IMR-90 (cell line): ENCODE measurements around the gene GNL1. TPM values are rescaled to one million over a fixed set of nuclear protein-coding genes. Genes with fewer than 3 reads are reported as not detected.

Experiments
- ATAC-seq: fragments of 200-7000 bp; cut with Tn5 transposase; 2 replicates; pipeline ENCODE4 v1.9.1; 2020; ENCODE audit warnings: low read depth, mild to moderate bottlenecking, moderate library complexity
- BruUV-seq: library from RNA; stranded (reverse); fragments of 400-500 nt; replicated peaks from 2 replicates; lab custom pipeline; 2021; lab: Mats Ljungman, UMichigan
- CTCF ChIA-PET: fragments of 300-600 bp; formaldehyde crosslinking; extraction: SDS; loops from one replicate; lab custom pipeline; 2021; ENCODE audit warnings: antibody characterized with exemption; lab: Yijun Ruan, JAX
- POLR2A ChIA-PET: fragments of 300-600 bp; sonication (Branson Sonifier 250); formaldehyde crosslinking; loops from one replicate; lab custom pipeline; 2022; ENCODE audit warnings: antibody characterized with exemption; ENCODE audit not compliant: unreplicated experiment; lab: Charles Lee
- DNase-seq: peaks from one replicate; pipeline ENCODE4 v3.0.0; 2013
- H2AFZ ChIP-seq: replicated peaks from 2 replicates; pipeline ENCODE3; 2013; ENCODE audit warnings: low read length, mild to moderate bottlenecking; ENCODE audit not compliant: poor library complexity
- H2AK5ac ChIP-seq: 2 replicates; pipeline ENCODE4 v1.6.1; 2013; ENCODE audit warnings: low read depth, low read length, inconsistent platforms
- H2AK9ac ChIP-seq: replicated peaks from 2 replicates; pipeline ENCODE3; 2013; ENCODE audit warnings: mild to moderate bottlenecking, low read depth, low read length, moderate library complexity; ENCODE audit not compliant: poor library complexity
- H2BK120ac ChIP-seq: 2 replicates; pipeline ENCODE4 v1.6.1; 2013; ENCODE audit warnings: low read depth, low read length, inconsistent platforms
- H2BK15ac ChIP-seq: 3 replicates; pipeline ENCODE4 v1.6.1; 2013; ENCODE audit warnings: low read depth, low read length, inconsistent platforms
- H2BK20ac ChIP-seq: 2 replicates; pipeline ENCODE4 v1.6.1; 2013; ENCODE audit warnings: low read depth, mild to moderate bottlenecking, inconsistent platforms, low read length, moderate library complexity
- H2BK5ac ChIP-seq: 2 replicates; pipeline ENCODE4 v1.6.1; 2013; ENCODE audit warnings: mild to moderate bottlenecking, low read depth, low read length, inconsistent platforms; ENCODE audit not compliant: poor library complexity, severe bottlenecking
- H3K14ac ChIP-seq: replicated peaks from 2 replicates; pipeline ENCODE4 v1.6.1; 2013; ENCODE audit warnings: low read depth, low read length, inconsistent platforms
- H3K18ac ChIP-seq: 2 replicates; pipeline ENCODE4 v1.6.1; 2013; ENCODE audit warnings: low read depth, low read length, control low read depth
- H3K23ac ChIP-seq: 2 replicates; pipeline ENCODE4 v1.6.1; 2013; ENCODE audit warnings: low read depth, low read length, inconsistent platforms
- H3K27ac ChIP-seq: 2 replicates; pipeline ENCODE4 v1.5.1; 2013; ENCODE audit warnings: mild to moderate bottlenecking, control low read depth, low read length; ENCODE audit not compliant: insufficient read depth
- H3K27me3 ChIP-seq: 2 replicates; pipeline ENCODE4 v1.6.1; 2013; ENCODE audit warnings: low read length; ENCODE audit not compliant: control insufficient read depth, insufficient read depth
- H3K36me3 ChIP-seq: 2 replicates; pipeline ENCODE4 v1.6.1; 2013; ENCODE audit warnings: low read length, mixed read lengths; ENCODE audit not compliant: control insufficient read depth, insufficient read depth
- H3K4ac ChIP-seq: 2 replicates; pipeline ENCODE4 v1.6.1; 2013; ENCODE audit warnings: low read depth, low read length, inconsistent platforms
- H3K4me1 ChIP-seq: 2 replicates; pipeline ENCODE4 v1.6.1; 2013; ENCODE audit warnings: low read length, mixed read lengths; ENCODE audit not compliant: control insufficient read depth, insufficient read depth
- H3K4me2 ChIP-seq: 2 replicates; pipeline ENCODE4 v1.6.1; 2013; ENCODE audit warnings: low read depth, mild to moderate bottlenecking, control low read depth, low read length, moderate library complexity
- H3K4me3 ChIP-seq: 2 replicates; pipeline ENCODE4 v1.5.1; 2013; ENCODE audit warnings: low read depth, mild to moderate bottlenecking, control low read depth, low read length, moderate library complexity; ENCODE audit not compliant: insufficient read depth
- H3K56ac ChIP-seq: 2 replicates; pipeline ENCODE4 v1.6.1; 2013; ENCODE audit warnings: low read length, inconsistent platforms; ENCODE audit not compliant: insufficient read depth; ENCODE audit errors: extremely low read depth
- H3K79me1 ChIP-seq, 2 experiments: 2 replicates each; pipeline ENCODE4 v1.6.1; 2013; ENCODE audit warnings: low read length in 2 of 2, inconsistent platforms in 1 of 2, low read depth in 1 of 2
- H3K9ac ChIP-seq: 2 replicates; pipeline ENCODE4 v1.6.1; 2013; ENCODE audit warnings: low read depth, low read length, control low read depth
- H3K9me1 ChIP-seq: 2 replicates; pipeline ENCODE4 v1.6.1; 2013; ENCODE audit warnings: low read length, inconsistent platforms; ENCODE audit not compliant: insufficient read depth
- H3K9me3 ChIP-seq: 2 replicates; pipeline ENCODE4 v1.6.1; 2013; ENCODE audit warnings: low read length; ENCODE audit not compliant: control insufficient read depth, insufficient read depth
- H4K20me1 ChIP-seq: 2 replicates; pipeline ENCODE4 v1.6.1; 2013; ENCODE audit warnings: low read length, inconsistent platforms; ENCODE audit not compliant: insufficient read depth
- H4K5ac ChIP-seq: 2 replicates; pipeline ENCODE4 v1.6.1; 2013; ENCODE audit warnings: mild to moderate bottlenecking, low read depth, low read length, control low read depth
- H4K8ac ChIP-seq, 2 experiments: 2 replicates each; pipeline ENCODE4 v1.6.1; 2013; ENCODE audit warnings: low read depth in 2 of 2, low read length in 2 of 2, control low read depth in 1 of 2, inconsistent platforms in 1 of 2
- H4K91ac ChIP-seq: 2 replicates; pipeline ENCODE4 v1.6.1; 2013; ENCODE audit warnings: low read depth, low read length, inconsistent platforms; ENCODE audit not compliant: insufficient read depth
- MAFK ChIP-seq: IDR thresholded peaks from 2 replicates; pipeline ENCODE4 v1.6.1; 2012; ENCODE audit warnings: low read depth, low read length, improper control_type of control experiment
- RAD21 ChIP-seq: IDR thresholded peaks from 2 replicates; pipeline ENCODE4 v1.6.1; 2012; ENCODE audit warnings: low read length, improper control_type of control experiment
- WGBS, 2 experiments: methylation state at CpG; one replicate each; pipeline versions ENCODE4 v1.1.5 to v1.1.7; 2013; ENCODE audit warnings: missing lambda C conversion rate in 2 of 2; ENCODE audit not compliant: insufficient read length in 1 of 2; ENCODE audit errors: extremely low coverage in 2 of 2; 5-methylcytosine and 5-hydroxymethylcytosine counted together
- dilution Hi-C: fragments of 300-500 bp; cut with HindIII; formaldehyde crosslinking; loops from one replicate; pipeline ENCODE4 v1.14.3; 2018; ENCODE audit warnings: low sequenced_read_pairs; ENCODE audit not compliant: unreplicated experiment
- in situ Hi-C: fragments of 300-500 bp; cut with MboI; formaldehyde crosslinking; loops from 3 replicates; pipeline ENCODE4 v1.14.3; 2019; ENCODE audit warnings: low sequenced_read_pairs, inconsistent platforms, mixed read lengths
- intact Hi-C: fragments of 100-400 bp; cut with micrococcal nuclease; formaldehyde crosslinking; loops from 2 replicates; pipeline ENCODE4 v1.10.0; 2022
- polyA plus RNA-seq, 3 experiments: library from polyadenylated mRNA; depleted of rRNA; stranded (reverse); fragments of >200 nt; gene quantifications; 2 replicates each; pipeline ENCODE4 v1.2.3, GENCODE V29; 2012; ENCODE audit warnings: low replicate concordance in 1 of 3
- total RNA-seq: library from RNA; depleted of rRNA; stranded (reverse); fragments of >200 nt; gene quantifications from 2 replicates; pipeline ENCODE4 v1.2.3, GENCODE V29; 2012
- TF ChIP-seq, protein P1 (sequence below): fragments of 150-350 bp; IDR thresholded peaks from 2 replicates; pipeline ENCODE4 v1.6.1; 2017; ENCODE audit warnings: mild to moderate bottlenecking, antibody characterized with exemption, low read length, low read depth

Gene GNL1
- total and polyA plus RNA-seq, 2 of the 4 experiments (the other 2 are of a cell fraction): 40.5 to 44.0 TPM

DNA sequence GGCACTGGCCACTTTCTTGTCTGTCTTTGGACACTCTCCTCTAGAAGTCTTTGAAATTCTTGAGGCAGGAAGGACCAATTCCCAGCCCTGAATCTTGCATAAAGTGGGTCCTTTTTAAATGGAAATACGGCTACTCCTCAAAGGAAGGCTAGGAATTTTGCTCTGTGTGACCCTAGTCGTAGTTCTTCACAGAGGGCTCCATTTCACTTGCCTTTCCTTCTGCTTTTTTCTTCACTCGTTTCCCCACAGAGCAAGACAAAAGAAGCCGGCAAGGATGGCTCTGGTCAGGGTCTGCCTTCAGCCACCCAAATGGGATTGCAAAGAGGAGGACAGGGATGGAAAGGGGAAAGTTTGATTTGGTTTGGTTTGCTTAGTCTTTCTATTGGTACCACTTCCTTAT is 41.2 kb downstream of the GNL1 start:
- TF ChIP-seq MAFK: no peak
- TF ChIP-seq RAD21: no peak
- TF ChIP-seq, protein P1, sequence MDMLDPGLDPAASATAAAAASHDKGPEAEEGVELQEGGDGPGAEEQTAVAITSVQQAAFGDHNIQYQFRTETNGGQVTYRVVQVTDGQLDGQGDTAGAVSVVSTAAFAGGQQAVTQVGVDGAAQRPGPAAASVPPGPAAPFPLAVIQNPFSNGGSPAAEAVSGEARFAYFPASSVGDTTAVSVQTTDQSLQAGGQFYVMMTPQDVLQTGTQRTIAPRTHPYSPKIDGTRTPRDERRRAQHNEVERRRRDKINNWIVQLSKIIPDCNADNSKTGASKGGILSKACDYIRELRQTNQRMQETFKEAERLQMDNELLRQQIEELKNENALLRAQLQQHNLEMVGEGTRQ: no peak
- no peak overlapping the region for H3K4ac ChIP-seq
- H2BK5ac ChIP-seq: no peak overlapping the region
- H2AFZ ChIP-seq: peak overlapping the region; percentile 38
- WGBS, 2 experiments: no CpG with 5 or more reads among the region's 4 CpGs
- no peak overlapping the region for H3K9ac ChIP-seq
- H2AK5ac ChIP-seq: no peak overlapping the region
- H4K5ac ChIP-seq: no peak overlapping the region
- peak overlapping the region; percentile 35 to 50; a peak in 2 of 4 replicates for H4K8ac ChIP-seq
- ChIA-PET POLR2A (no interaction called here), CTCF (no interaction called here)
- H4K20me1 ChIP-seq: no peaks in the 10 kb centered on the region
- H2AK9ac ChIP-seq: no peak overlapping the region
- no peak overlapping the region for H3K4me2 ChIP-seq
- no peaks in the 10 kb centered on the region for H3K27me3 ChIP-seq
- no peak overlapping the region for H3K14ac ChIP-seq
- no peak overlapping the region for H2BK20ac ChIP-seq
- no peak overlapping the region for H3K56ac ChIP-seq
- in situ Hi-C loops: no loop called here
- H2BK15ac ChIP-seq: no peak overlapping the region
- no peak overlapping the region for H3K4me3 ChIP-seq
- dilution Hi-C loops: no loop called here
- H3K27ac ChIP-seq: no peak overlapping the region
- ATAC-seq (no peak), DNase-seq (no peak)
- H3K79me1 ChIP-seq: no peaks in the 10 kb centered on the region
- H3K4me1 ChIP-seq: no peaks in the 10 kb centered on the region; the same call in 1 of the 2 replicates
- no peaks in the 10 kb centered on the region for H3K9me1 ChIP-seq
- no peaks in the 10 kb centered on the region for H3K9me3 ChIP-seq
- no peaks in the 10 kb centered on the region for H3K36me3 ChIP-seq
- intact Hi-C loops: no loop called here
- no peak overlapping the region; the same call in 1 of the 2 replicates for H4K91ac ChIP-seq
- H2BK120ac ChIP-seq: no peak overlapping the region
- H3K23ac ChIP-seq: no peak overlapping the region
- no peak overlapping the region for H3K18ac ChIP-seq
- BruUV-seq: no TSS peak
